ENCODE data around the gene SCARB1.

- TF ChIP-seq CTCF (IDR thresholded peaks at IDR 0.05): no peak
- TF ChIP-seq EP300 (IDR thresholded peaks at IDR 0.05): no peak
- no peak for TF ChIP-seq POLR2A (IDR thresholded peaks at IDR 0.05)
Measured at GRCh38 chr12:124830306-124830705, 33.4 kb downstream of the SCARB1 start.

Data from tibial nerve (tissue), 4 donors.